Right ventricle myocardium superior (tissue), 1 donor: ENCODE measurements around the gene STAT5A. TPM values are rescaled to one million over a fixed set of nuclear protein-coding genes. Genes with fewer than 3 reads are reported as not detected.
"Not testable (repeated sequence)": the region's sequence is repeated elsewhere in the genome, so short reads cannot be mapped to it uniquely, and the experiment has no call there.

Experiments
- ATAC-seq: fragments of 200-7000 bp; cut with Tn5 transposase; one replicate; pipeline ENCODE4 v1.9.1; 2020; ENCODE audit warnings: mild to moderate bottlenecking; ENCODE audit not compliant: poor library complexity
- DNase-seq: peaks from one replicate; pipeline ENCODE4 v3.0.0-alpha.2; 2020
- intact Hi-C: fragments of 100-400 bp; cut with DNase I; formaldehyde crosslinking; loops from one replicate; pipeline ENCODE4 v1.11.2; 2022
- total RNA-seq: library from RNA; stranded (reverse); fragmentation: NEBNext Ultra II Directional; extraction: Animal tissue kit (Norgen Biotek cat#: 25700); gene quantifications from one replicate; pipeline ENCODE4 v1.2.1, GENCODE V29; 2021
- donor health status: DM: no; HTN: yes; CAD: no; lungs with severe emphysema.

Gene STAT5A
- total RNA-seq, 1 donor from 2014 or later: 14.9 TPM

DNA sequence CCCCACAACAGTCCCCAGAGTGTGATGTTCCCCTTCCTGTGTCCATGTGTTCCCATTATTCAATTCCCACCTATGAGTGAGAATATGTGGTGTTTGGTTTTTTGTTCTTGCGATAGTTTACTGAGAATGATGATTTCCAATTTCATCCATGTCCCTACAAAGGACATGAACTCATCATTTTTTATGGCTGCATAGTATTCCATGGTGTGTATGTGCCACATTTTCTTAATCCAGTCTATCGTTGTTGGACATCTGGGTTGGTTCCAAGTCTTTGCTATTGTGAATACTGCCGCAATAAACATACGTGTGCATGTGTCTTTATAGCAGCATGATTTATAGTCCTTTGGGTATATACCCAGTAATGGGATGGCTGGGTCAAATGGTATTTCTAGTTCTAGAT is 23.9 kb upstream of the STAT5A start:
- intact Hi-C loops, ATAC-seq, DNase-seq: not testable (repeated sequence)

DNA sequence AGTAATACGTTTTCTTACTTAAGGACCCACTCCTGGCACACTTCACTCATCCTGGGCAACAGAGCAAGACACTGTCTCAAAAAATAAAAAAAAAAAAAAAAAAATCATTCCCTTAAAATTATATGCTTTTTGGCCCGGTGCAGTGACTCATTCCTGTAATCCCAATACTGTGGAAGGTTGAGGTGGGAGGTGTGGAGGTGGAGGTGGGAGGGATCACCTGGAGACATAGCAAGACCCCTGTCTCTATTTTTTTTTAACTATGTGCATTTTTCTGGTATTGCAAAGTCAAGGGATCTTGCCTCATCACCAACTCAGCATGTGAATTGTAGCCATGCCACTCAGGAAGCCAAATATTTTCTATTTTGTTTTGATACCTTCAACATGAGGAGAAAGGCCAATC is 21.8 kb upstream of the STAT5A start:
- intact Hi-C loops: no loop called here
- ATAC-seq (no peak), DNase-seq (no peak)

DNA sequence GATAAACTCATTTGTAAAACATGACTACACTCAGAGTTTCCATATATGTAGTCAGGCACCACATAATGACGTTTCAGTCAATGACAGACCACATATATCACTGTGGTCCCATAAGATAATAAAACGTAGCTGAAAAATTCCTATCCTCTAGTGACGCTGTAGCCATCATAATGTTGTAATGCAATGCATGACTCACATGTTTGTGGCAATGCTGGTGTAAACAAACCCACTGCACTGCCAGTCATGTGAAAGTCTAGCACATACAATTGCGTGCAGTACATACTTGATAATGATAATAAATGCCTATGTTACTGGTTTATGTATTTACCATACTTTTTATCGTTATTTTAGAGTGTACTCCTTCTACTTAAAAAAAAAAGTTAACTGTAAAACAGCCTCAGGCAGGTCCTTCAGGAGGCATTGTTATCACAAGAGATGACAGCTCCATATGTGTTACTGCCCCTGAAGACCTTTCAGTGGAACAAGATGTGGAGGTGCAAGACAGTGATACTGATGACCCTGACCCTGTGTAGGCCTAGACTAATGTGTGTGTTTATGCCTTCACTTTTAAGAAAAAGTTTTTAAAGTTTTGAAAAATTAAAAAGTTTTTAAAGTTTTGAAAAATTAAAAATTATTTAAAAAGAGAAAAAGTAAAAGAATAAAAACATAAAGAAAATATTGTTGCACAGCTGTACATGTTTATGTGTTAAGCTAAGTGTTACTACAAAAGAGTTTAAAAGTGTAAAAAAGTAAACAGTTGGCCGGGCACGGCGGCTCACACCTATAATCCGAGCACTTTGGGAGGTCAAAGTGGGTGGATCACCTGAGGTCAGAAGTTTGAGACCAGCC is 21.2 kb upstream of the STAT5A start:
- intact Hi-C loops: no loop called here
- no peak for ATAC-seq
- no peak for DNase-seq

DNA sequence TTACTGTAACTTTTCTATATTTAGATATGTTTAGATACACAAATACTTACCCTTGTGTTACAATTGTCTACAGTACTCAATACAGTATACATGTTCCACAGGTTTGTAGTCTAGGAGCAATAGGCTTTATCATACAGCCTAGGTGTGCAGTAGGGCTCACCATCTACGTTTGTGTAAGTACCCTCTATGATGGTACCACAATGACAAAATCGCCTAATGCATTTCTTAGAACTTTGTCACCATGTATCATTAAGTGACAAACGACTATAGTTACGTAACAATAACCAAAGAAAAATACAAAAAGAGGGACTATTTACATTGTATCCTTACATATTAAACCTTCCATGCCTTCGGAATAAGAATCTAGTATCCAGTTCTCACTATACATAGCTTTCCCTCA is 20.1 kb upstream of the STAT5A start:
- DNase-seq: no peak
- ATAC-seq: no peak
- intact Hi-C loops: no loop called here

DNA sequence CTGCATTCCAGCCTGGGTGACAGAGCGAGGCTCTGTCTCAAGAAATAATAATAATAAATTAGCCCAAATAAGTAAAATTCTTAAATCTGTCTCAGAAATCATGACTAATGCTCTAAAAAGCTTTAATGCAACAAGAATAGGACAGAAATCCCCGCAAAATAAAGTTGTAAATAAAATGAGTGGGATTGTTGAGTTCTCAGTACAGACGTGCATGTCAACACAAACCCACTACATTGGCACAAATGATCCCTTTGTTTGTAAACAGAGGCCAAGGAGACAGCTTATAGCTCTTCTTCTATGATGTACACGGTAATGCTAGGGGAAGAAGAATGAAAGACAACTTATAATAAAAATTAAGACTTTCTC is 18.1 kb upstream of the STAT5A start:
- no peak for DNase-seq
- intact Hi-C loops: no loop called here
- ATAC-seq: no peak

DNA sequence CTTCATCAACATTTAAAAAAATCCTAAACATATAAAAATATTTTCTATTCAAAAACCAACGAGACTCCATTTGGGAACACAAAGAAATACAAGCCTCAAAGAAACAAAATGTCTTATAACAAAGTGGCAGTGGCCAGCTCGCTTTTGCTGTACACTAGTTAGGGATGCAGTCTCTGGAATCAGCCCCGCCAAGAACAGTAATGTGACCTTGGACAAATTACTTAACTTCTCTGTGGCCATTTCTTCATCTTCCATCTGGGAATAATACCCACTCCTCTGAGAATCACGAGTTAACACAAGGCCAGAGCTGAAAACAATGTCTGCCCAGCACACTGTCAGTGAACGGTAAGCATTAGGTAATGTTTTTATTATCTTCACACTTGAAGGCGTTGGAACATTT is 17.7 kb upstream of the STAT5A start:
- intact Hi-C loops: no loop called here
- DNase-seq (no peak), ATAC-seq (no peak)

DNA sequence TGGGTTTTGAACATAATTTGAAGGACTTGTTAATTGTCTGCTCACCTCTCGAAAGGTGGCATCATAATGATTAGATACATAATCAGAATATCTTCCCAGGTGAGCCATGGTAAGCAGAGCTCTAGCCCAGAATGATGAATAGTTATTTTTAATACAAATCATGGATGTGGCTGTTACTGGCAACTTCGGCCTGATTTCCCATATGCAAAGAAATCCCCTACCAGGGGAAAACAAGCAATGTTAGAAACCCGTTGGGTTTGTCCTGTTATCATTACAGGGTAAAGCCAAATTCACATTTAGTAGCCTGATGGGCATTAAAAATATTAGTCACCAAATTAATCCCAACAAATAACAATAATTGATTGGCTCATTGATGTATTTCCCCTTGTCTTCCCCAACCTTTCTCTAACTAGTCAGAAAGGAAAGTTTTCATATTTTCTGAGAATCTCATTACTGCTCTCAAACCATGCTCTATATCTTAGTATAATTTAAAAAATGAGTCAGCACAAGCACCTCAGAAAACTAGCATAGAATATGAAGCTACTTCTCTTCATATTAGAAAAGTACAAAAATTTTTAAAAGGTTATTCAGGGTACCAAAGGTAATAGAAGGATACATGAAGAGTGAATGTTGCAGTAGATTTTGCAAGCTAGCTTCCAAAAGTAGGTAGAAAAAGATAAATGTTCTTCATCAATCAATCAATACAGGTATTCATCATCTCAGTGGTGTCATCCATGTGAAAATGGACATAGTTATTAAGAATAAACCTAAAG is 17.1 kb upstream of the STAT5A start:
- intact Hi-C loops: no loop called here
- ATAC-seq (no peak), DNase-seq (no peak)

DNA sequence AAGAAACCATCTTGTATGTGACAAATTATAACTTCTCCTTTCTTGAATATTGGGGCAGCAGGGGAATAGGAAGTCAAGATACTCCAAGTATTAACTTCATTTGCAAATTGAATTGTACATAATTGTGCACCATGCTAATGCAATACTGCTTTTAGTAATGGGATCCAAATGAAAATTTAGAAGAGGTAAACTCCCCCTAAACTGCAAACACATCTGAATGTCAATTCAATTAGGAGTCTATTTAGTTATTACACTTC is 16.6 kb upstream of the STAT5A start:
- DNase-seq: no peak
- intact Hi-C loops: no loop called here
- no peak for ATAC-seq

DNA sequence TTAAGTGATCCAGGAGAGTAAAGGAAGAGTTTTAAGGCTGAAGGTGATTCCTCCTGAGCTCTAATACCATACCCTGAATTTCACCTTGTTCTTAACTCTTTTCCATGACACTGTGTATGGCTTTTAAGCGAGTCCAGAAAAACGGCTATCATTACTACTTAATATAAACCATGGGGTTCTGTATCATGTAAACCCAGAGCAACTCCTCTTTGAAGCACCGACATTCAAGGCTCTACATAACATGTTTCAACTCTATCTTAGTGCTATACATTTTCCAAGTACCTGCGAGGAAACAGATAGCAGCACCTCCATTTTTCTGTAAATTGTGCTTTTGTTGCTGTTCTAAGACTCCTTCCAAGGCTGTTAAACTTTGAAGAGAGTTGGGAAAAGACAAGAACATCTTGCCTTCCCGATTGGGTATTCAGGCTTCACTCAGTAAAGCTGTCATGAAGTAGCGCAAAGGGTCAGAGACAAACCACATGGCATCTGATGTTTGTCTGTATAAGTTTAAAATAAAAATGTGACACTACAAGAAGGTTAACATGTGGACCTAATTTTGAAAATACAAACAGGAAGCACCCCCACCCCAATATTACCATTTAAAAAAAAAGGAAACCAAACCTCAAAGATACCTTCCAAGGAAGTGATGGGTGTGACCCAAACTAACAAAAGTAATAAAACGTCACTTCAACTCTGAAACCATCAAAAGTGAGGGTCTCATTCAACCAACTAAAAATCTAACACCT is 16.0 kb upstream of the STAT5A start:
- DNase-seq (no peak), ATAC-seq (no peak)
- intact Hi-C loops: no loop called here

DNA sequence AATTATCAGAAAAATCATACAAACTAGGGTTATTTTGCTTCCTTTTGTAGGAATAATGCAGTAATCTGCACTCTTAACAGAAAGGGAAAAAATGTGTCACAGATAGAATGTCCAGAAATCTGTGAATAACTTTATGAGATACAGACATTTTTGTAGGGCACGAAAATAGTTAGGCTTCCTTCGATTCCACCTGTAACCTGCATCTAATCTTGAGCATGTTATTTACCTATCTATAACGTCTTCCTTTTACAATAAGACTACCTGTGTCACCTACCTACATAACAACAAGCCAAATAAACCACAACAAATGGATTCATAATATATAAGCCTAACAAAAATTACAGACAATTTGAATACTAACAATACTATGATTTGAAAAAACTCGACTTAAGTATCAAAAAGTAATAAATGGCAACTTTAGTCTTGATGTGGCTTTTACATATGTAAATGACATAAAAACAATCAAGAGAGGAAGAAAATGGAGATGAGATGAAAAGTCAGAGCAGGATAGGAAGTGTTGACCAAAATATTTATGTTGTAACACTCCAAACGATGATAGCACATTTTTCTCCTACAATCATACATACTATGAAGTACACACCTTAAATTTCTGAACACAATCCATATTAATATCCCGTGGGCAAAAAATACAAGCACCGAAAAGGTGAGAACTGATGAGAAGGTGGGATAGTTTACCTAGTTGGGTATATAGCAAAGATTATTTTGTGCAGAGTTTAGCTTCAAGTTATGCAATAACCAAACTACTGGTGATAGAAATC is 14.6 kb upstream of the STAT5A start:
- intact Hi-C loops: no loop called here
- ATAC-seq (no peak), DNase-seq (no peak)

DNA sequence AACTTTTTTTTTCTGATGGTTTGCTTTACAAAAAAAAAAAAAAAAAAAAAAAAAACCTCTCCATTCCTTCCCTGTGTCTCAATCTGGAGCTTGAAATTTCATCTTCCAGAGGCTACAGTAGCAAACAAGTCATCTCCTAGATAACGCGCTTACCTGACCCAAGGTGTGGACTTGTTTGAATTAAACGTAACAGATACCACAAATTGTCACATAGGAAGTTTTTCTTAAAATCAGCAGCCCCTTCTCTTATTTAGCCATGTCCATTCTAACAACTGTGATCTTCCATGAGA is 14.1 kb upstream of the STAT5A start:
- DNase-seq: no peak
- intact Hi-C loops: no loop called here
- ATAC-seq: no peak

DNA sequence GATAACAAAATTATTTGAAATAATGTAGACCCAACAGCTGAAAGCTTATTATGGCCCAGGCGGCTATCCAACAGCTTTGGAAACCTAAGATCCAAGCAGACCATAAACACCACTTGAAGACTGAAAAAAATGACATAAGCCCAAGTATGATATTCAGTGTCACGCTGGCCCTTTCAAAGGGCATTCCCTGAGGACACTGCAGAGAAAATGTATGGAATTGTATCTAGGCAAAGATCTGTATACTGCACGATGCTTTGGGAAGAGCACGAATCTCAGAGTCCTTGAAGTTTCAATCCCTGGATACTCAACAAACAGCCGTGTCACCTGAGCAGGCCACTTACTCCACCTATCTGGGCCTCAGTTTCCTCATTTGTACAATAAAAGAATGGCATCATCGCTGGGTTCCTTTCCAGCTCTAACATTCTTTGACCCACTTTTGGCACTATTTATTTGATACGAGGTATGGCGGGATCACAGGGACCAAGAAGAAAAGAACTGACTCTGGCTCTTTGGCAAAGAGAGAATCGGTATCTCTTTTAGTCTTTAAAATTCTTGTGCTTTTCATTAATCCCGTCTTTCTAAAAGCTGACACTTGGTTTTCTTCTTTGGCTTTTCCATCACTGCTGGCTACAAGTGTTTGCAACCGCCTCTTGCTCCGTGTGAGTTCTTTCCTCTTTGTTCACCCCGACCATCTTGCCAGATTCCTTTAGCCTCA is 13.3 kb upstream of the STAT5A start:
- ATAC-seq: no peak
- no peak for DNase-seq
- intact Hi-C loops: no loop called here

DNA sequence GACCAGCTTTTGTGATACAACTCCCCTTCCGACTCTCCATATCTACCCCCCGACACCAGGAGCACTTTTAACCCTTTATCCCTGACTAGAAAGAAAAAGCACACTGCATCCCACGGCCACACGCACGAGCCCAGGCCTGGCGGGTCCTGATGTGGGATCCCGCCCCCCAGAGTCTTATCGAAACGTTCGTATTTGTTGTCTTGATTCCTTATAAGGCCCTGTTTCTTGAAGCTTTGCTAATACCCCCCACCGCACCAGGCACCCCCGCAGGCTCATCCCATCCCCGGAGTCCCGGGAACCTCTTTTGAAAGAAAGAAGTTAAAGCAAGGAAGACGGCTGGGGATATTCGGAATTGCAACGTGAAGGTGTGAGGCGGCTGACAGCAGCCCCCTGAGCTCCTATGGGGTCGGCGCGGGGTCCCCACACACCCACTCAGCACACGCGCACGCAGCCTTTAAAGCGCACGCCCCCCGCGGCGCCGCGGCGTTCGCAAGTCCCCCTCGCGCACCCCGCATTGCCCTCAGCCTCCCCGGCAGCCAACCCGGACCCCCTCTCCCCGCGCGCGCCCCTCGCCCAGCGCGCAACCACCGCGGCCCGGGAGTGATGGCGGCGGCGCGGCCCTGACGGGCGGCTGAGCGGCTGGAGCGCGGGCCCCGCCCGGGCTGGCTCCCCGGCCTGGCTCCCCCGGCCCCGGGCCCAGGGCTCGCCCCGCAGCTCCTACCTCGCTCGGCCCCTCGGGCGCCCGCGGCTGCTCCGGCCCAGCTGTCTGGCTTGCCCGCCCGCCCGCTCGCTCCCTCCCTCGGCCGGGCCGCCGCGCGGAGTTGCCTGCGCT is 12.6 kb upstream of the STAT5A start:
- ATAC-seq: peak; percentile 37
- intact Hi-C loops: no loop called here
- no peak for DNase-seq

DNA sequence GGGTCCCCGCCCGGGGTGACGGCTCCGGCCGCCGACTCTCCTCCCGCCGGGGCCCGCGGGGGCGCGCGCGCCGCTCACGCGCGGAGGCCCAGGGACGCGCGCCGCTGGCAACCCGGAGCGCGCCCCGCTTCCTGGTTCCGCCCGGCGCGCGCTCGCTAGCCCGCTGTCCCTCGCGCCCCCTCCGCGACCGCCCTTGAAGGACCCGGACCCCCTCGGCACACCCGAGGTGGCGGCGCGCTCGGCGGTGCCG is 12.0 kb upstream of the STAT5A start, which contains the start of gene STAT5B:
Gene STAT5B, minus strand, starts transcription at position 33 of the 250 bp plus-strand sequence. CDS start 44,264 bp downstream, outside the sequence.
- intact Hi-C loops: no loop called here
- DNase-seq (peak; percentile 85), ATAC-seq (peak; percentile 88)

DNA sequence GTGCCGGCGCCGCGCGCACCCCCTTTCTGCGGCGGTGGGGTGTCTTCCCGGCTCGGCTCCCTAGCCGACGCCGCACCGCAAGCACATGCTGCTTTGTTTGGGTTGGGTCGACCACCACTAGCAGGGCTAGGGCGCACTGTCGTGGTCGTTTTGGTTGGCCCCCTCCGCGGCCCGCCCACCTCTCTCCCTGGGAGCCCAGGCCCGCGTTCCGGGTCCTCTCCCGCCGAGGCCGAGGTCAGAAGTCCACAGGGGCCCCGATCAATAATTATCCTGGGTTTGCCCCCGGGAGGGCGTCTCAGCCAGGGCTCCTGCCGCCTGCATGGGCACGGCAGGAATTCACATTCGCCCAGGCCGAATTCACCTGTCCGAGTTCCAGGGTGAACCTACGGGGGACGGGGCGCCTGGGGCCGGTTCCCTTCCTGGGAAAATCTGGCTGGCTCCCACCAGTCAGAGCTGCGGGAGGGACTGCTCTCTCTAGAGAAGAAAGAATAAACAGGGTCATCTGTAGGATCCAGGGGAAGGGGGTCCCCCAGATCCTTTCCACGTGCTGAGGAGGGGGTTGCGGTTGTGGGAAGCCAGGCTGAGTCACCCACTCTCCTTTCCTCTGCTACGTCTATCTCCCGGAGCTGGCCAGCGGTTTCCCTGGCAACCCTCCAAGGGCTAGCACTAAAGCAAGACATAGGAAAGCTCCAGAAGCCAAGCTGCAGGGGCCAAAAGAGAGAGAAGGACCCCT is 11.5 kb upstream of the STAT5A start:
- ATAC-seq (peak; percentile 65), DNase-seq (peak; percentile 84)
- intact Hi-C loops: no loop called here

DNA sequence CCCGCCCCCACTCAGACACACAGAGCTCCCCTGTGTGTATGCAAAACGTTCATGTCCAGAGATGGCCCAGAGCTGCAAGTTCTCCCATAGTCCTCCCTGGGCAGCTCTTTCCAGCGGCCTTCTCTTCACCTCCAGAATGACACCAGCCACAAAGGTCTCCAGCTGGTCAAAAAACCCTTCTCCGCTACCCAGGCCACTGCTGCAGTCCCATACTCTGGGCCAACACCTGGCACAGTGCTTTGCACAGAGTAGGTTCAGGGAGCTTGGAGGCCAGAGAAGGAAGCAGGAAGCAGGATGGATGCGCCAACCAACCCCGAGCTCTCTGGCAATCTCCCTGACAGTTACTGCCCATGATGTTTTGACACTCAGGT is 11.0 kb upstream of the STAT5A start:
- intact Hi-C loops: no loop called here
- ATAC-seq (no peak), DNase-seq (no peak)

DNA sequence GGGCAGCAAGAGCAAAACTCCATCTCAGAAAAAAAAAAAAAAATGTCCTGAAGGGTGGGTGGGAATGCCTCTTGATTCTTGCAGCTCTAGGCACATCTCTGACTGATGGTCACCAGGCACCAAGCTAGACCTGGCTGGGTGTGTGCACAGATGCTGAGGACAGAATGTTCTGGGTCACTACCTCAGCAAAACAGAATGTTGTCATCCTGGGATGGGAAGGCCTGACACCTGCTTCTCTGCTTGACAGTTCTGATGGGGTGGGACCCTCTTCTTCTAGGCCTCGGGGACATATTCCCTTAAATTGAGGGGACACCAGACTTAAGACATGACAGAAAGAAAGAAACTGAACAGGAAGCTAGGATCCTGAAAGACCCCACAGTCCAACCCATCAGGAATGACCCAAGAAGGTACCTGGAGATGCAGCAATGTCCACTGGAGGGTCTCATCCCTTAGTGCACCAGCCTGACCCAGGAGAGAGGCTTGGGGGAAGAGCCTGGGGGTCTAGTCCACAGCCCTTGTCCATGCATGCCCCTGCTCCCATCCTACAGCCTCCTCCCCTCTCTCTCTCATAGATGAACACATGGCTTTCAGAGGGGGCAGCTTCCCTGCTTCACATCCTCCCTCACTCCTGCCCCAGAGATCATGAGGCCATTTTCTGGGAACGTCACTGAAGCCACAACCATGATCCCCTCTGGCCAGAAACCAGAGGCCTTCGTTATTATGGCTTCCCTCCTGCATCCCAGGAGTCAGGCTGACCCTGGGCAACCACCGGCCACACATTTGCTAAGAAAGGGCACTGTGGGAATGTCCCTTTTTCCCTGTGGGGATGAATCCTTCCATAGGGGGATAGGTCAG is 8.3 kb upstream of the STAT5A start:
- DNase-seq (no peak), ATAC-seq (no peak)
- intact Hi-C loops: no loop called here
